Motor neuron (in vitro differentiated cells): ENCODE measurements around the gene AFAP1. TPM values are rescaled to one million over a fixed set of nuclear protein-coding genes. Genes with fewer than 3 reads are reported as not detected.

Experiments used
- ATAC-seq, 8 experiments: fragments of 200-7000 bp; cut with Tn5 transposase; replicated peaks in 6 of 8; 2 replicates each; pipeline ENCODE4 v1.8.0; 2021; ENCODE audit warnings: mild to moderate bottlenecking in 8 of 8, moderate library complexity in 8 of 8
- H3K27ac ChIP-seq, 2 donors: fragments of 250-450 bp; sonication (Bioruptor Pico); 2 replicates each; pipeline ENCODE4 v1.9.0; 2021; ENCODE audit warnings: antibody characterized with exemption in 2 of 2, mild to moderate bottlenecking in 2 of 2, moderate library complexity in 1 of 2
- H3K4me1 ChIP-seq, 2 donors: fragments of 250-450 bp; sonication (Bioruptor Pico); replicated peaks in 1 of 2; 2 replicates each; pipeline ENCODE4 v1.6.1; 2021; ENCODE audit warnings: antibody characterized with exemption in 2 of 2, mild to moderate bottlenecking in 2 of 2, moderate library complexity in 1 of 2
- H3K4me3 ChIP-seq, 5 donors: fragments of 250-450 bp; sonication (Bioruptor Pico); 2 replicates each; pipeline ENCODE4 v1.9.0; 2021; ENCODE audit warnings: antibody characterized with exemption in 5 of 5, mild to moderate bottlenecking in 5 of 5, moderate library complexity in 4 of 5
- WGBS, 10 experiments: fragments of 450-650 bp; shearing (Covaris generic); methylation state at CpG; one replicate each; pipeline ENCODE4 v1.0.0; 2022; 5-methylcytosine and 5-hydroxymethylcytosine counted together
- in situ Hi-C, 9 experiments: fragments of 400-800 bp; cut with MboI; loops; one replicate each; pipeline ENCODE4 v1.15.0; 2021; ENCODE audit warnings: low sequenced_read_pairs in 9 of 9, low pct_unique_long_range_greater_than_20kb in 2 of 9; ENCODE audit not compliant: unreplicated experiment in 9 of 9
- total RNA-seq, 8 experiments: library from RNA; unstranded; fragments of 300-600 nt; gene quantifications; 2 replicates each; pipeline versions ENCODE4 v1.2.3 to v1.2.4, GENCODE V29; 2022

Gene AFAP1
- total RNA-seq, 8 experiments from 2014 or later, result 25.1 to 209 (median 41.4) TPM

DNA sequence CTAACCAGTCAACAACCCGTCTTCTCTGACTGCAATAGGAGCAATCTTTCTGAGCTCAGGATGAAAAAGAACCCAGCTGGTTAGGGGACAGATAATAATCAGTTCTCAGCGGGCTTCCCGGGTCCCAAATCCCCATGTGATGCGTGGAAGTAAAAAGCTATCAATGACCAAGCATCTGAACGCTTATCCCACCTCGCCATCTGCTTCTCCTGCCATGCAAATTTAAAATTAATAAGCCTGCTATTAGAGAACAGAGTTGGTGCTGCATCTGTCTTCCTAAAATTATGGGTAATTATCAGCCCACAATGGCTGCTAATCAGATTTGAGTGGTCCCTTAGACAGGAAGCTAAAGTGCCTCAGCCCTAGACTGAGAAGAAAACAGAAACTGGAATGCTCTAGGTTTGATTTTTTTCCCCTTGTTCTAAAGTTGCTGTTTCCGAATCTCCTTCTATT, 37.5 kb downstream of the AFAP1 start:
- in situ Hi-C loops, result no loop called here
- Histone ChIP-seq H3K4me3 (no peak overlapping the region), H3K4me1 (peaks cover 75 to 79% of the 10 kb centered on the region in 2 donors), H3K27ac (peak overlapping the region; percentile 7 to 22)
- peak in 5 of 8 experiments; percentile 37 to 60 (median 50) for ATAC-seq
- 20 to 100% (median 55%) methylated on average over 1 to 7 of the region's 7 CpGs for WGBS, 10 experiments

DNA sequence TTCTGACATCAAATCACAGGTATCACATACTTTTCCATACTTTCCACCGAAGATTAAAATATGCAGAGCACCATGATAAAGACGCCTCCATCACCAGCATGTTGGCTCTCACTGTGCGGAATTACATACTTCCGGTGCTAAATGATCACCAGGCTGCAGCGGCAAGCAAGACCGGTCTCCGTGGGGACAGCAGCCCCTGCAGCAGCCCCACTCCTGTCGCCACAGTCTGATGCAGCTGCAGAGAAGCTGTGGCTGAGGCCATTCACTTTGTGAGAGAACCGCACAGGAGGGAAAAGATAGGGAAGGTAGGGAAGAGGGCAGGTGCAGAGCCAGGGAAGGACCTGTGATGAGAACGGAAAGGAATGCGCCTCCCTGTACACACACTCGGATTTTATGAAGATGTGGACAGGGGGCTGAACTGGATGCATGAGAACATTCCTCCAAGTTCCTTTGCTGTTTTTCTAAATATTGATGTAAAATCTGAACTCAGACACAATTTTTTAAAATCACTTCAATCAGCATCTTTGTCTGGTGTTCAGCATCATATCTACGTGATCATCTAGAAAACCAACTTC, 38.3 kb downstream of the AFAP1 start:
- peak in 5 of 8 experiments; percentile 34 to 50 (median 37) for ATAC-seq
- Histone ChIP-seq H3K4me1 (peaks cover 69 to 72% of the 10 kb centered on the region in 2 donors), H3K27ac (peak overlapping the region in 1 of 2 donors; percentile 22), H3K4me3 (no peak overlapping the region)
- 68 to 100% (median 91%) methylated on average over 1 to 8 of the region's 13 CpGs; no CpG with 5 or more reads in 2 of the 10 experiments for WGBS, 10 experiments
- in situ Hi-C loops, result no loop called here

DNA sequence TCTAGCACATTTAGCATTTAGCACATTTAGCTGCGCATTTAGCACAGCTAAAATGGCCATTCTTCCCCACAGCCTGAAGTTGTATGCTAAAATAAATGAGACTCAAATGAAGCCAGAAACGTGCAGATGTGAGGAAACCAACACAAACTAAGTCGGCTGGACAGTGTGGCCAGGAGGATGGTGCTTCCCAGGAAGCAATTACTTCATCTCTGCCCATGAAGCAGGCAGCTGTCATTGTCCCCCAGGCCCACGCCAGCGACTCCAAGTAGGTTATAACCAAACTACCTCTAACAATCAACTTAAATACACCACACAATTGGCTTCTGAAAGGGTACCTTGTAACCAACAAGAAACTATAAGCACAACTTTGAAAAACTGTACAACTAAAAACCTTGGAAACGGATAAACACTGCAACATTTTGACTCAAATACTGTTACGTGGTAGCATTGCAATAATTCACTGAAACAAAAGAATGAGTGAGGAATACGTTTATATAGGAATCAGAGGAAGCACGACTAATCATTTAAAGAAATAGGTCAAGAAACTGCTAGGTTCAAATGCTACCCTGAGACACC, 39.2 kb downstream of the AFAP1 start:
- WGBS, 10 experiments, result 43 to 100% (median 68%) methylated on average over 2 to 8 of the region's 9 CpGs
- no peak overlapping the region for H3K27ac ChIP-seq
- H3K4me1 ChIP-seq, result peaks cover 60 to 62% of the 10 kb centered on the region in 2 donors
- H3K4me3 ChIP-seq, result no peak overlapping the region
- in situ Hi-C loops, result no loop called here
- ATAC-seq, result peak in 2 of 8 experiments; percentile 23 to 32

DNA sequence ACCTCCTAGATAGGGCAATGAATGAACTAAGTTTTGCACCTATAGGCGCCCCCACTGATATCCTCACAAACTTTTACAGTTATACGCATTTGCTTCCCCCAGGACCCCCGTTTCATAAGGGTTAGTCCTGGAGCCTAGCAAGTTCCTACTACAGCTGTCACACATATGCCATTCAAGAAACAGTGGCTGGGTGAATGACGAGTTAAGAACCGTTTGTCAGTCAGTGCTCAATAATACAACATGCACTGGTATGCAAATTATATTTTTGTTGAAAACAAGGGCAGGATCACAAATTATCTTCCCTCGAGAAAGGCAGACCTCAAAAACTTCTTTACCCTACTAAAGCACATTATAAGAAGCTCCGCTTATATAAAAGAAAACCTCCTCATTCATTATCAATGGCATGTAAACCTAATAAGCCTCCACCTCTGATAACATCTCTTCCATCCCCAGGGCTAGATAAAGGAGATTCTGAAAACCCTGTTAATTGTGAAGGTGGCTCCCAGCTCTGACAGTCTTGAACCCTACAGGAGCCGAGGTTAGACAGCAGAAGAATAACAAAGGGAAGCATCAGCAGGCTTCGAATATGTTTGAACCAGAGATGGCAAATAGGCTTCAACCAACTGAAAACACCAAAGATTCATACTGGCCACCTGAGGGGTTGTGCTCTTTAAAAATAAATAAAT, 40.3 kb downstream of the AFAP1 start:
- ATAC-seq, result no peak
- 50 to 100% (median 68%) methylated on average over 2 to 8 of the region's 9 CpGs for WGBS, 10 experiments
- H3K4me3 ChIP-seq, result no peak overlapping the region
- H3K4me1 ChIP-seq, result peaks cover 53 to 57% of the 10 kb centered on the region in 2 donors
- H3K27ac ChIP-seq, result no peak overlapping the region
- in situ Hi-C loops, result no loop called here

DNA sequence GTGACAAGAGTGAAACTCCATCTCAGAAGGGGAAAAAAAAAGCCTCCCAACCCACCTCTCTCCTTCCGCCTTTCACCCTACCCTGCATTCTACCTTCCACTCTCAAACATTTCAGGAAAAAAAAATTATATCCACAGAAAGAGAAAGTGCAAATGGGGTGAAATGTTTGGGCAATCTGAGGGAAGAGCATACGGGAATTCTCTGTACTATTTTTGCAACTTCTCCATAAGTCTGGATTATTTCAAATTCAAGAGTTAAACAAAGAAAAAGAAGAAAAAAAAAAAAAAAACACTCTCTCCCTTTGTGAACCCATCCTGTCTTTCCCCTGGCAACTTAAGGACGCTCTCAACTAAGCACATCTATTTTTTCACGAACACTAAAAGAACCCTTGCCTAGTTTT, 41.3 kb downstream of the AFAP1 start:
- WGBS, 10 experiments, result 91 to 100% (median 100%) methylated on average over 1 to 4 of the region's 4 CpGs; no CpG with 5 or more reads in 3 of the 10 experiments
- Histone ChIP-seq H3K27ac (no peak overlapping the region), H3K4me3 (no peak overlapping the region), H3K4me1 (peaks cover 49 to 50% of the 10 kb centered on the region in 2 donors)
- in situ Hi-C loops, result no loop called here
- no peak for ATAC-seq

DNA sequence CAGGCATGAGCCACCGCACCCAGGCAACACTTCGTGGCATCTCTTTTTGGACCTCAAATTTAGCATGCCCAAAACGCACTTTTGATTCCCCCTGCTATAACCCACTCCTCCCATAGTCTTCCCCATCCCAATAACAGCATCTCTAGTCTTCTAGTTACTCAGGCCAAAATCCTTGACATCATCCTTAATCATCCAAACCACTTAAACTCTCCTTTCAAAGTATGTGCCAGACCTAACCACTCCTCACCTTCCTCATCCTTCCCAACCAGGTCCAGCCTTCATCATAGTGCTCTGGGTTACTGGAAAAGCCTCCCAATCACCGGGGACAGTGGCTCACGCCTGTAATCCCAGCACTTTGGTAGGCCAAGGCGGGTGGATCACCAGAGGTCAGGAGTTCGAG, 41.9 kb downstream of the AFAP1 start:
- no peak for ATAC-seq
- WGBS, 10 experiments, result 79 to 100% (median 98%) methylated on average over 1 to 6 of the region's 7 CpGs; no CpG with 5 or more reads in 4 of the 10 experiments
- in situ Hi-C loops, result no loop called here
- peaks cover 45 to 49% of the 10 kb centered on the region in 2 donors for H3K4me1 ChIP-seq
- H3K27ac ChIP-seq, result no peak overlapping the region
- no peak overlapping the region for H3K4me3 ChIP-seq

DNA sequence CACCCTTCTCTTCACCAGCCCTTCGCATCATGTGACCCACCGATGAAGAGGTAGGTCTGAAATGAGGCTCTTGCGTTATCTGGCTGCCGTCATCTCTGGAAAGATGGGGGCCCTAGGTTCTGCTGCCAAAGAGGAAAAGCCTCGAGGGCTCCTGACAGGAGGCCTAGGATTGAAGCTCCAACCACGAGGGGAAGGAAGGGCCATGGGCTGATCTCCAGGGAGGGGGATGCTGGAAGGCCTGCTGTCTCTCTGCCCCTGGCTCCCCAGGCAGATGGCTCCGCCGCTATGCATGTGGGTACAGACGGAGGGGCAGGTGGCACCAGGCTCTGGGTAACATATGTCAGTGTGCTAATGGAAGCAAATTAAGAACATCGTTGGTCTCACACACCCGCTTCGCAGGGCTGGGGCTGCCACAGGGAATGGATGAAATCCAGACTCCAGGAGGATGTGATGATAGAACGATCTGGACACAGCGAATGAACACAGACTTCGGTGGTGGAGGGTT, 44.9 kb downstream of the AFAP1 start:
- ATAC-seq, result peak in 2 of 8 experiments; percentile 8 to 16
- Histone ChIP-seq H3K4me1 (peaks cover 42 to 43% of the 10 kb centered on the region in 2 donors), H3K4me3 (no peak overlapping the region), H3K27ac (no peak overlapping the region)
- in situ Hi-C loops, result no loop called here
- WGBS, 10 experiments, result 0 to 93% (median 80%) methylated on average over 1 to 10 of the region's 15 CpGs; no CpG with 5 or more reads in 1 of the 10 experiments

DNA sequence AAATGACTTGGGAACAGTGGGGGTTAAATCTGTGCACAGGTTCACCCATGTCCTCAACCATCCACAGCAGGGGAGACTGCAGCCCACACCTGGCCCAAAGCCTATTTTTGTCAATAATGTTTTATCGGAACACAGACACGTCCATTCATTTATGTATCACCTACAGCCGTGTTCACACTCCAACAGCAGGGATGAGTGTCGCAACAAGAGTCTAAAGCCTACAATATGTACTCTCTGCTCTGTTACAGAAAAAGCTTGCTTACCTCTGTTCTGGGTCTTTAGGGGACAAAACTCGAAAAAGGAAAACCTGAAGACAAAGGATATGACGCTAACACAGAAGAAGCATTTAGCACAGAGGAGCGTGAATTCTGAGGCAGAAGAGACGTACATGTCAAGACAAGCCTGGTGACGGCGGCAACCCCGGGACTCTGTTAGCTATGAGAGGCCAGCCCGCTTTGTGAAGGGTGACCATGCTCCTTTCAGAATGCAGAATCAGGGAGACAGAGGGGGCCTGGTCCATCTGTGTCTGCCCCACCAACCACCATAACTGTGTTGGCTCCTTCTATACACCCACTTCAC, 45.5 kb downstream of the AFAP1 start:
- peaks cover 37% of the 10 kb centered on the region in 2 donors for H3K4me1 ChIP-seq
- 85 to 100% (median 100%) methylated on average over 1 to 10 of the region's 12 CpGs; no CpG with 5 or more reads in 1 of the 10 experiments for WGBS, 10 experiments
- ATAC-seq, result no peak
- no peak overlapping the region for H3K4me3 ChIP-seq
- H3K27ac ChIP-seq, result no peak overlapping the region
- in situ Hi-C loops, result no loop called here

DNA sequence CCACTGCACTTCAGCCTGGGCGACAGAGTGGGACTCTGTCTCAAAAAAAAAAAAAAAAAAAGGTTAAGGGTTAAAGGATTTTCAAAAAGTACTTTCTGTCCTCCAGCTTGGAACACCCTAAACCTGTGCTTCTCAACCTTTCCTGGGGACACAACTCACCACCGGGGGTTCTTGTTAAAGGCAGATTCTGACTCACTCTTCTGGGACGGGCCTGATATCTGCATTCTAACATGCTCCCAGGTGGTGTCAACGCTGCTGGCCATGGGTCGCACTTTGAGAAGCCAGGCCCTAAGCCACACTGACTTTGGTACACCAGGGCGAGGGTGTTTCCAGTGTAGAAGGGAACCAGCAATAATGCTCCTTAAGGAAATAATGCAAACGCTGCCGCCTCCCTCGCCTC, 46.1 kb downstream of the AFAP1 start:
- Histone ChIP-seq H3K4me1 (peaks cover 34 to 35% of the 10 kb centered on the region in 2 donors), H3K27ac (no peak overlapping the region), H3K4me3 (no peak overlapping the region)
- 10 to 100% (median 88%) methylated on average over 1 to 5 of the region's 9 CpGs; no CpG with 5 or more reads in 4 of the 10 experiments for WGBS, 10 experiments
- no peak for ATAC-seq
- in situ Hi-C loops, result no loop called here

DNA sequence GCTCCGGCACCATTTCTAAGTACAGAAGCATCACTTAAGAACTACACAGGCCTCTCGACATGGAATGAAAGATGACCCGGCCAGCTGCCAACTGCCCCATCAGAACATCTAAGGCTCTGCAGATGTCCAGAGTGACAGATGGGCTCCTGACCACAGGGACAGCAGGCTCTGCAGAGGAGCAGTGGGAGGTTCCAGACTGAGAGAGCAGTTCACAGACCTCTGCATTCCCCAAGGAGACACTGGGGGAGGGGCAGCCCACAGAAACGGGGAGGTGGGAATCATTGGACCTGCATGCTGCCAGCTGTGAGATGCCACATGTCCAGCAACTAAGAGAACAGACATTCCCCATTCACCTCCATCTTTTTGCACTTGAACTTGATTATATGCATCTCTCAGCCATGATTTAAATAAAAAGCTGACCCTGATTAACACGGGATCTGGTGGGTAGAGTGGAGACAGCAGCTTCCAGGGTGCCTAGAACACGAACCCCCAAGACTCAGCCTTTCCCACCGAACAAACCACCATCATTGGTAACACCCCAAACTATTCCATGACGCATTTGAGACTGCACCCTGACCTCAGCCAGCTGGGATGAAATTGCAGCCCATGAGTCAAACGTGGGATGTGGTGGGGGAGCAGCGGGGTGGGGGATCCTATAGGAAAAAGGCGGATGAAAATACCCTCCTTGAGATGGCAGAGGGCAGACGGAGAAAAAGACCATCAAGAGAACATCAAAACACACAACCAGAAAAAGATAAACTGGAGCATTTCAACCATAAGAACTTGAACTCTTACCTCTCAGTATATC, 47.2 kb downstream of the AFAP1 start:
- ATAC-seq, result peak in 7 of 8 experiments; percentile 2 to 99 (median 94)
- H3K27ac ChIP-seq, result peak overlapping the region; percentile 15 to 18
- WGBS, 10 experiments, result 0 to 100% (median 37%) methylated on average over 1 to 7 of the region's 12 CpGs; no CpG with 5 or more reads in 2 of the 10 experiments
- H3K4me1 ChIP-seq, result peaks cover 34 to 35% of the 10 kb centered on the region in 2 donors
- no peak overlapping the region for H3K4me3 ChIP-seq
- in situ Hi-C loops, result no loop called here

DNA sequence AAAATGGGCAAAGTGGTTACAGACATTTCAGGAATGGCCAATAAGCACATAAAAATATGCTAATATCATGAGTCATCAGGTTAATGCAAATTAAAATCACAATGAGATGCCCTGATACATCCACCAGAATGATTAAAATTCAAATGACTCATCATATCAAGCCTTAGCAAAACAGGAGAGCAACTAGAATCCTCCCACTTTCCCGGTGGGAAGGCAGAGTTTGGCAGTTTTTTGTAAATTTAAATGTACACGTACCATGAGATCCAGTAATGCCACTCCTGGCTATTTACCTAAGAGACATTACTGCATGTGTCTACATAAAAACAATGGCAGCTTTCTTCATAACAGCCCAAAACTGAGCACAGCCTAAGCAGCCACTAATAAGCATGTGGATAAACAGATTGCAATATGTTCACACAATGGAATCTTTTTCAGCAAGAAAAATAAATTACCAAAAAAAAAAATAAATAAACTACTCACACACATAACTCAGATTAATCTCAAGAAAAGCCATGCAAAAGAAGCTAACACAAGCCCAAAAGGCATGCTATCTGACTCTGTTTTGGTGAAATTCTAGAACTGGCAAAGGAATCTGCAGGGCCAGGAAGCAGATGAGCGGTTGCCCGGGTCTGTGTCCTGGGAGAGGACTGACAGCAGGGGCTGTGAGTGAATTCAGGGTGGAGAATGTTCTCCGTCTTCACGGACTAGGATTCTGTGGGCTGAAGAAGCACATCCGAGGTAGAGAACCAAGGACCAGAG, 48.8 kb downstream of the AFAP1 start:
- peaks cover 34 to 51% of the 10 kb centered on the region in 2 donors for H3K4me1 ChIP-seq
- 0 to 80% (median 40%) methylated on average over 1 to 7 of the region's 7 CpGs for WGBS, 10 experiments
- H3K27ac ChIP-seq, result peak overlapping the region in 1 of 2 donors; percentile 31
- H3K4me3 ChIP-seq, result no peak overlapping the region
- peak in 6 of 8 experiments; percentile 42 to 92 (median 67) for ATAC-seq
- in situ Hi-C loops, result no loop called here

DNA sequence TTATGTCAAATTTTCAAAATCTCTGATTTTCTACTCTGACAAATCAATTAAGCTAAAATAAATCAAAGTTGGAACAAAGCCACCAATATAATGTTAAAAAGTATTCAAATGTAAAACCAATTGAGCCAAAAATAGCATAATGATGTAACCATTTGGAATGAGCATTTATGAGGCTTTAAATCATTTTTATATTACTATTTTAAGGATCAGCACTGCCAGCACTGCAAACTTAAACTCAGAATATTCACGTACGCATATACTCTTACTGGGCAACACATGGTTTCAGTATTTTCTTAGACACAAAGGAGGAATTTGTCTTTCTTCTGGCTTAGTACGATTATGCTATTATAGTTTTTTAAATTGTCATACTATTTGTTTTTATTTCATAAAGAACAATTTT, 52.2 kb downstream of the AFAP1 start:
- in situ Hi-C loops, result no loop called here
- no peak for ATAC-seq
- Histone ChIP-seq H3K4me3 (no peak overlapping the region), H3K4me1 (peaks cover 19 to 40% of the 10 kb centered on the region in 2 donors), H3K27ac (no peak overlapping the region)
- 30 to 100% (median 97%) methylated on average over 2 to 3 of the region's 3 CpGs; no CpG with 5 or more reads in 1 of the 10 experiments for WGBS, 10 experiments
